Left renal cortex interstitium (tissue), 4 donors: ENCODE data around the gene NRIP1. TPM values are rescaled to one million over a fixed set of nuclear protein-coding genes. Genes with fewer than 3 reads are reported as not detected.

Experiments
- DNase-seq, 4 donors: peaks; one replicate each; pipeline ENCODE4 v3.0.0-alpha.2; 2013; ENCODE audit warnings: low read depth in 4 of 4, low spot score in 2 of 4, missing footprints in 1 of 4
- polyA plus RNA-seq, 4 donors: library from polyadenylated mRNA; unstranded; fragments of 120-200 nt; gene quantifications; one replicate each; pipeline ENCODE4 v1.2.1, GENCODE V29; 2013; ENCODE audit not compliant: insufficient read length in 4 of 4

The NRIP1 gene
- polyA plus RNA-seq, 4 donors = 49.2 to 69.9 (median 58.9) TPM

DNA sequence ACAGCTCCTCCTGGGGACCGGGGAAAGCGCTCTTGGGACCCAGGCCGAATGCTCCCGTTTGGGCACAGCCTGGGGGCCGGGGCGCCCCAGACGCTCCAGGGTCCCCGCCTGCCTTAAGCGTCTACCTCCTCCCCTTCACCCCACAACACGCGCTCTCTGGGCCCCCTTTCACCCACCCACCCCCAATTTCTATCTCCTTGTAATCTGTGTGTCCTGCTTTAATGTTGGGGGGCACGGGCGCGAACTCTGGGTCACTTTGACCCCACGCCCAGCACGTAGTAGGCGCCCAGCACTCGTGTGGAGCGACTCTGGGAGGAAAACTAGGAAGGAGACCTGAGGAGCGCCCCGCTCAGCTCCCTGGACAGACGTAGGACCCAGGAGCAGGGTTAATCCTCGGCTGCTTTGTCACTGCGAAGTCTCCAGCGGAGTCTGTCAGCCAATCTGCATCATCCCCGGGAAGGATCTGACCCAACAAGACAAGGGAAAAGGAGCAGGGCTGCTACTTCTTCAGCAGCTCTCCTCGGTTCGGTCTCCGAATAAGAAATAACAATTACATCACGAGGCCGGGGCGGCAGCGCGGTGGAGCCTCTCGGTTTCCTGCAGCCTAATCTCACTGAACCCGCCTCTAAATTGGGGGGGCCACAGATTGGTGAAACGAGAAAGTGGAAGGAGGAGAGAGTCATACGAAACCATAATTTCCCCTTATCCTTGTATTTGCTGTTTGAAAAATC is 757 bp upstream of the NRIP1 start:
- DNase-seq = peak in 2 of 4 donors; percentile 75 to 80

DNA sequence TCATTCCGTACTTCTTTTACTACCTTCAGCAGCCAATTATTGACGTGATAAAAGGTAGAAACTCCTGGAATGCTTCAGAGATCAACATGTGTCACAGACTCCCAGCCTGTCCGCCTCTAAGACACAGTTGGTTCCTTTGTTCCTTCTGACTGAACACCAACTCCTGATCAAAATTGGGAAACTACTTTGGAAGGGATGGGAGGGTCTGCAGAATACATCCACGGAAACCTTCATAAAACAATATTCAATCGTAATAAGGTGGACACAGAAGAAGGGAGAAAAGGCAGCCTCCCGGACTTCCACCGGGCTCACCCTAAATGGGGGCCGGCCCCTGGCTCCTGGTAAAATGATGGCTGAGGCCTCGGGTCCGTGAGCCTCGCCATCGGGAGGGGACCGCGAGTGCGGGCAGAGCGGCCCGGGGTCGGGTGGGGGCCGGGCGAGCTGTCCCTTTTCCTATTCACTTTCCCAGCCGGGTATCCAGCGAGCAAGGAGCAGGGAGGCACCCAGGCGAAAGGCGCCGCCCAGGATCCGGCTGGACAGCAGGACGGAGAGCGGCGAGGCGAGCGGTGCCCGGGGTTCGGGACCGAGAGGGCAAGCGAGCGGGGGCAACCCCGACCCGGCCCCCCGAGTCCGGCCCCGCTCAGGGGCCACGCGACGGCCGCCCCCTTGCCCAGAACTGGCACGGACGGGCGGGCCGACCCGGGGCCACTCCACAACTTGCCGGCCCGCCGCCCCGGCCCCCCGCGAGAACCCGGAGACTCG is 805 bp downstream of the NRIP1 start:
- DNase-seq = peak in 1 of 4 donors; percentile 75

DNA sequence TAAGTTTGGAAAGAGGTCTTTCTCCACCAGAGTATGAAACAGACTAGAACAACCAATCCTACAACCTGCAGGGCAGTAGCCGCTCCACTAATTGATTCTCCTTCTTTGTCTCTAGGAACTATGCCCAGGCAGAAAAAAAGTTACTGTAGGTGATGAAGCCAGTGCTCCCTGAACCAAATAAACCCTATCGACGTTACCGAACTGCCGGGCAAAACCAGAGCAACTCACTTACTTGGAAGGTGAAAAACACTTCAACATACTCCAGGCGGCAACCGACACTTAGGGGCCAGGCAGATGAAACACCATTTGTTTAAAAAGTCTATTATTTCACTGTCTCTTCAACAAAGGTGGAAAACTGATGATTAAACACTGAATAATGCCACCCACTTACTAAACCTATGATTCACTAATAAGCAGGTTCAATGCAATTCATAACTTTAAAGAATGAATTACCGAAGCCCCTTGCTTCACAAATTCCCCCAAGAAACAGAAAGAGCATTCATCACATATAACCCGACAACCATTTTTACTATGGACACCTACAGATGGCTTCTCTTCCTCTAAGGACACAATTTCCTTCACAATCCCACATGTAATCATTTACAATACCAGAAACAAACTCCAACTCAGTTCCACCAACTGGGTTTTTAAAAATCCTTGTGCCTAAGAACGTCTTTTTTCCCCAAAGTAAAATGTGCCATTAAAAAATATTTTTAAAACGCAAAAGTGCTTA is 1.6 kb downstream of the NRIP1 start:
- DNase-seq = no peak

DNA sequence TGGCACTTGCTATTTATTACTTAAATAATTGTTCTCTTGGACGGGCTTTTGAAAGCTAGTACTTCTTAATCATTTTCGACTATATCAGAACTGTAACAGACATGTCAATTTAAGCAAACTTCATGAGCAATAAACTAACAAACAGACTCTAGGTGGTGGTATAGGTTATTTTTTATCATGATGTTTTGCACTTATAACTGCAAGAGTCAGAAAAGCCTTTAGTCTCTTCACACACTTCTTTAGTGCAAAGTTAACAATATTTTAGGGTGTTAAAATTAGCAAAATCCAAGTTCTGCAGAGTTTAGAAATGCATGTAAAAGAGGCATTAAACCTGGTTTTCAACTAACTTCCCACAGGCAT is 2.2 kb downstream of the NRIP1 start:
- no peak for DNase-seq

- DNase-seq = no peak
These were observed 2.8 kb downstream of the NRIP1 start for GRCh38 chr21:15061747-15062605.

DNA sequence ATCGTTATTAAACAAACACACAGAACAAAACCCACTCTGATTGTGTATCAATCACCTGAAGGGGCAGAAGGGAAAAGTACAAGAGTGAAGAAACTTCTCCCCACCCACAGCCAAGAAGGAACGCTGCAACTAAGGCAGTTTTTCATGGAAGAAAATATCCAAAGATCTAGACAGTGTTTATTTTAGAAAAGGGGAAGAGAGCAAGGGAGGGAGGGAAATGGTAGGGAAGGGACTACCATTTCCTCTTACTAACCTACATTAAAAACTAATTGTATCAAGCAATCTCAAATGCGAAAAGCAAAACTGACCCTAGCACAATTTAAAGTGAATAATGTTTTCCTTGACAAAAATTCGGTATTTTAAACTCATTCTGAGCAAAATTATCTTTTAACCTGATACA is 3.5 kb downstream of the NRIP1 start:
- DNase-seq = no peak

DNA sequence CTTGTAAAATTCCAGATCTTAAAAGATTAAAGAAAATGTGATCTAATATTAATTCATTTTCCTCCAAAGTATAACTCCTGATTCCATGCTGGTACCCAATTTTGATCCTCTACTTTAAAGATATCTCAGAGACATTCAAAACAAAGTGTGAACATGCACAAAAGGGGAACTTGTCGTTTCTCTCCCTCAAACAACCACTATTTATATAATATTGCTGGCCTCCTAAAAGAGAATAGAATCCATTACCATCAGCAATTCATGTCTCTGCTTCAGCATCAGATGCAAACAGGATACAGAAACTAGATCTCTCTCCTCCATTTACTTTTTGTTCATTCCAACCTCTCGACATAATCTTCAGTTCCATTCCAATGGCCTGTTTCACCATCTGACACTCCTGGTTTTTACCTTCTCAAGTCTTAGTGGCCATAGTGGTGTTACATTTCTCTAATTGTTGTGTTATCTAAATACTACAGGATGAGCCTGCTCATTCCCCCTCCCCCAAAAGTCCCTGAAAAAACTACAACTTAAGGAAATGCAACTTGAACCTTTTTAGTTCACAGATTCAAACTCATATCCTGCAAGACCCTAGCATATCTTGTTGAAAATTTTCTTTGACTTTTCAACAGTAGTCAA is 4.1 kb downstream of the NRIP1 start:
- DNase-seq = no peak

DNA sequence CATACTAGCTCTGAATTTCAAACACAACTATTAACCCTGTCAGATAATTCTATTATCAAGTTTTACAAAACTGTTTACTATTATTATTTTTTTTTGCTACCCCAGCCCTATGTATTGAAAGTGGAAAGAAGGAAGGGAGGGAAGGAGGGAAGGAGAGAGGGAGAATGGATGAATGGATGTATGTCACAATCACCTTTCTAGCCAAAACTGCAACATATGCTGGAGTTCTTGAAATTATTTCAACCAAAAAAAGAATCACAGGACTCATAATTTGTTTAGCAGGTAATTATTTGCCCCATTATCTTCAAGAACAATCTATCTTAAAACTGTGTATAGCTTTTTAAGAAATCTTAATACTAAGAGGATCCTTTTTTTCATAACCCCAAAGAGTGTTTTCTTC is 5.4 kb downstream of the NRIP1 start:
- DNase-seq = no peak

GRCh38 chr21:15058854-15059263 is 5.9 kb downstream of the NRIP1 start:
- no peak for DNase-seq

DNA sequence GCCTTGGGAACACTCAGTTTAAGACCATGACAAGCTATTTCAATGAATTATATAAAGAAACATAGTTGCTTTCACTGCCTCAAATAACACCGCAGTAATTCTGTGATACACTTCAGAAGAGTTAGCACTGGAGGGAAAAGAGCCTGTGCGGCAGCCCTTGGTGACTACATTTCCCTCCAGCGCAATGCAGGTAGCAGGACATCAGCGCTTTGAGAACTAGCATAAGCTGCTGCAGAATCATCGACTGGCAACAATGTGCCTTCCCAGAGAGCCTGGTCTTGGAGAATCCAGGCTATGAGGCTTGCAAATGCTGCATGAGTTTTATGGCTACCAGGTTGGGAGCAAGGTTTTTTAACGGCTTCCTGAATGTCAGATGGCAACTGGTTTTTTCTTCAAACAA is 7.5 kb downstream of the NRIP1 start:
- DNase-seq = no peak

DNA sequence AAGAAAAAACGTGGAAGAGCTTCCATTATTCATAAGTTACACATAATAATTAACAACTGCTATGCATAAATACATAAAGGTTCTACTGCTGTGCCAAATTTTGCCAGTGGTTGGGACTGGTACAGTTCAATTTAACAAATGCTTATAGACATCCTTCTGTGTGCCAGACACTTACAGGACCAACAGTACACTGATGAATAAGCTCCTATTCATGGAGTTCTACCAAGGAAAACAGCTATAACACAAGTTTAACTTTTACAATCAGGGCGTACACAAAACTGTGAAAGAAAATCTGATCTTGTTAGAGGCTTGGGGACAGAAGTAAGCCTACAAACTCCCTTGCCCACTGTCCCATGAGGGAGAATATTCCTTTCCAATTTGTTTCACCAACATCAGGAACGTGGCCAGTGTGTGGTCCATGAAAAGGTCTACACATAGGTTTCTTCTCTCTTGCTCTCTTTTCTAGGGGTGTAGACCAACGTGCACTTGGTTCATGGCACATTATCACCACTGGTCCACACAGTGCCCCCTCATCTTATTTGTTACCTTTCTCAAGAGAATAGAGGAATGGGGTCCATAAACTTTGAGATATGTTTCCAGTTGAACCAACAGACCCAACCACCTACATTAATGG is 10.1 kb downstream of the NRIP1 start:
- no peak for DNase-seq

- DNase-seq = no peak
These were observed 10.7 kb downstream of the NRIP1 start for GRCh38 chr21:15054089-15054488.

DNA sequence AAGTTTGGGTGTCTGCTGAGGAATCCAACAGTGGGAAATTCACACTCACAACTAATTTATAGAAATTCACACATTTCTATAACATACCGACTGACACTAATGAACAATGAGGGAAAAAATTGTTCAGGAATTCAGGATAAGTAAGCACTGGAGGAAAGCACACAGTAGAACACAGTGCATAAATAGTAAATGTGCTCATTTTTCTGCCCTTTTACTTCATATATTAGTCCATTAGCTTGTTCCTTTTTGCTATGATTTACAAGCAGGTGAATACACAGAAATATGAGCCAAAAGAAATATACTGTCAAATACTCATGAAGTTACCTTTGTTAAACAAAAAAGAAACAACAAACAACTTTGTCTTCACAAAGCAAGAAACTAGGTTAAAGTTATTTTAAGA is 11.3 kb downstream of the NRIP1 start:
- DNase-seq = no peak

DNA sequence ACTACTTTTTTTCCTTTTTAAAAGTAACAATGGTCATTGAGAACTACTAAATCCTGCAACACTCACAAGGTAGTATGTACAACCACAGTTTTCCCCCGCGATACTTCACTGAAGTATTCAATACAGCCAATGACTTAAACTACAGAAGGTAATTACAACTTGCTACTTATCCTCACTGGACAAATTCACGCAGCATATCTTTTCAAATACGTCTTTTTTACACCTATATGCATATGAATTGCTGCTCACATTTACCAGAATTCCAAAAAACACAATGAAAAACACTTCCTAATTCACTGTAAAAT is 12.4 kb downstream of the NRIP1 start:
- DNase-seq = no peak

DNA sequence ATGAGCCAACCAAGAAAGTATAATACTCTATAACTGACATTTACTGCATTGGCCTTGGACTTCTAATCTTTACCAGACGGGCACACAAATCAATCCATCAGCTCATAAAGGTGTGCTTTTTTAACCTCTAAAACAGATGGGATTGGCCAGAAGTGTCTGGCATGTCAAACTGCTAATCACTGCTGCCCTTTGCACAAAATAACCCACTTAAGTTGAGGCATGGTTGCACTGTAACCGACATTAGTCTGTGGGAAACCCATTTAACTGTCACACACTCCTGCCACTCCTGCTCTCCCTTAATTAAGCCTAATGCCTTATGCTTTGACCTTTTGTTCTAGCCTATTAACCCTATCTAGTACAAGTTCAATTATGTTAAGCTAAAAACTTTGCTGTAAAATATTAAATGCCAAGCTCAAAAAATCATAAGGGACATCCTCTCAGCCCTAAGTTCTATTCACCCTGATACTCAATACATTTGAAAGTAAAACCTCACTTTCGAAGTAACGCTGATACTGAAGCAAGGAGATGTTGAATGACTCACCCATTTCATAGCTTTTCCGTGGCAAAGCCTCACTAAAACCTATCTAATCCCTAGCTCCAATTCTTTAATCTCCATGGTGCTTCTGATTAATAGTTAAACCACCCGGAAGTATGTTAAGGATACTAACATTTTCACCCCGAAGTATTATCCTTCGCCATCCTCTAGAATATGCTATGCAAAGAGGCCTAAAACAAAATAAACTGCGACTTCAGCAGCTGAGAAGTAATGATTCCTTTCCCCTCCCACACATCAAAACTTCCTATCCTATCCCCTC is 12.9 kb downstream of the NRIP1 start:
- no peak for DNase-seq

DNA sequence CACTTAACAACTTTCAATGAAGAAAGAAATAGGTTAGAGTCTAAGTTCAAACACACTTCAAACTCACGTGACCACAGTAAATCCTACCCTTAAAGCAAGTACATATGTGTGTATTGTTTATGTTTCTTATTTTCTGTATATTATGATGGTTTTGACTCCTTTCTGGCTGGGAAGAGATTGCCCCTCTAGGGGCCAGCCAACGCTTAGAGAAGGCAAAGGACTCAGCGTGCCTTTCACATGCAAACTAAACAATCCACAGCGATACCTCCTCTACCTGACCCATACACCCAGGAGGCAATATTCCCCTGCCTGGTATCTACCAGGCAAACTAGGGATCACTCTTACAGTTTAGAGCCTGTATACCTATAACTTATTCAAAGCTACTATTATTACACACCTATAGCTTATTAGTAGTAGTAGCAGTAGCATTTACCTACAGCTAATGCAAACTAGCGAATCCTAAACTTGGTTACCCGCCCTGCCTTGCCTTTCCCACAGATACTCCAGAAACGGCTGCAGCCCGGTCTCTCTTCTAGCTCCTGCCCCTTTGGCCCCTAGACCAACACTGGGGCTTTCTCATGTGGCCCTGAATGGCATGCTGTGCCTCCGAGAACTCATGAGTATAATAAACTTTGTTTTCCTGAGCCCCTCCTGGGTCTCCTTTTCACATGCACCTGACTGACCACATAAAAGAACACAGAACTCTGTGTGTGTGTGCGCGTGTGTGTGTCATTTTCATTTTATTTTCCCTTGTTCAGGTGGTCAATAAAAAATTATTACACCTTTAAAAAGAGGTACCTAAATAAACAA is 14.0 kb downstream of the NRIP1 start:
- no peak for DNase-seq

- DNase-seq = no peak
These were observed 19.8 kb downstream of the NRIP1 start for GRCh38 chr21:15045017-15045416.

- DNase-seq = no peak
These were observed 22.3 kb downstream of the NRIP1 start for GRCh38 chr21:15042531-15042930.
